ENCODE data around the gene BMPR1A. TPM values are rescaled to one million over a fixed set of nuclear protein-coding genes. Genes with fewer than 3 reads are reported as not detected.
"Not testable (repeated sequence)": the region's sequence is repeated elsewhere in the genome, so short reads cannot be mapped to it uniquely, and the experiment has no call there.

BMPR1A gene
- total and polyA plus RNA-seq, 9 of the 15 experiments (the other 6 are each of a cell fraction or from before 2014, with no cell fraction given), result 1.6 to 17.5 (median 9.1) TPM

DNA sequence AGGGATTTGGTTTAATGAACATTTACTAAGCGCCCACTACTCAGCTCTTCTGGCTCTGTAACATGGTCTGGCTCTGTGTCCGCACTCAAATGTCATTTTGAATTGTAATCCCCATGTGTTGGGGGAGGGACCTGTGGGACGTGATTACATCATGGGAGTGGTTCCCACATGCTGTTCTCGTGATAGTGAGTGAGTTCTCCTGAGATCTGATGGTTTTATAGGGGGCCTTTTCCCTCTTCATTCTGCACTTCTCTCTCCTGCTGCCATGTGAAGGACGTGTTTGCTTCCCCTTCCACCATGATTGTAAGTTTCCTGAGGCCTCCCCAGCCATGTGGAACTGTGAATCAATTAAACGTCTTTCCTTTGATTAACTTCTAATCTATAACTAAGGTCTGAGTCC is 224.6 kb downstream of the BMPR1A start (continued):
- TF ChIP-seq JUND (IDR thresholded peaks at IDR 0.05; ENCODE audit: borderline replicate concordance, low read depth, low read length) (peak; percentile 35; the same call in 1 of the 2 replicates), JUND (tag; IDR thresholded peaks at IDR 0.05; ENCODE audit: borderline replicate concordance, low read depth, low read length) (peak; percentile 47; the same call in 1 of the 3 replicates), L3MBTL2 (IDR thresholded peaks at IDR 0.05) (peak; percentile 55; the same call in 1 of the 2 replicates), FOXK2 (conservative IDR thresholded peaks at IDR 0.05 in 1 of 2, IDR thresholded peaks at IDR 0.05 in 1 of 2; ENCODE audit: low read depth in 2 of 2) (0 out of 4 replicates have a peak, but pooled peaks of 1 of the 2 experiments have one; percentile 17), ATF7 (IDR thresholded peaks at IDR 0.05) (peak; percentile 92), JUN (IDR thresholded peaks at IDR 0.05; ENCODE audit: borderline replicate concordance, low read depth, low read length) (peak; percentile 41; the same call in 1 of the 2 replicates)
- TF ChIP-seq JUN (CRISPR knock-in tag; IDR thresholded peaks at IDR 0.05; ENCODE audit: borderline replicate concordance), result not testable (repeated sequence)

- CTCF ChIA-PET (ENCODE audit: low intra/inter-chr PET ratio), result interaction anchor here (0.5 kb wide), 1 partner anchor 184 kb away, joined by 3 read pairs; no protein-coding TSS in a partner anchor
- ATAC-seq, result peak; percentile 47
- Histone ChIP-seq H3K4me3 (peak overlapping the region; percentile 11; the same call in 1 of the 2 replicates), H2AFZ (ENCODE audit: low read depth, low read length) (peak overlapping the region; percentile 85), H3K27ac (ENCODE audit: extremely low read depth, low read depth, low read length) (peak overlapping the region; percentile 41; the same call in 1 of the 3 replicates), H3K9me1 (ENCODE audit: control insufficient read depth, insufficient read depth, low read length) (no peaks in the 10 kb centered on the region), H3K36me3 (ENCODE audit: control insufficient read depth, insufficient read depth, low read length) (no peaks in the 10 kb centered on the region), H3K79me2 (ENCODE audit: control insufficient read depth, insufficient read depth, low read length) (no peaks in the 10 kb centered on the region), H3K27me3 (ENCODE audit: control insufficient read depth in 2 of 2, insufficient read depth in 2 of 2, low read length in 2 of 2) (no peaks in the 10 kb centered on the region), H4K20me1 (replicated peaks; ENCODE audit: control insufficient read depth, insufficient read depth, low read length) (no peaks in the 10 kb centered on the region), H3K9ac (ENCODE audit: insufficient read depth in 1 of 2, low read depth in 2 of 2, low read length in 2 of 2) (peak overlapping the region in 1 of 2 experiments; percentile 25; a peak in 1 of 4 replicates), H3K4me2 (ENCODE audit: insufficient read depth, low read length) (peak overlapping the region; percentile 58), H3K4me1 (replicated peaks in 1 of 2; ENCODE audit: control insufficient read depth in 2 of 2, insufficient read depth in 2 of 2, low read length in 2 of 2) (peaks cover 6 to 10% of the 10 kb centered on the region in 2 experiments; a peak in 2 of 5 replicates), H3K9me3 (replicated peaks; ENCODE audit: control insufficient read depth, insufficient read depth, low read depth, low read length) (no peaks in the 10 kb centered on the region)
- 21% methylated on average over 5 of the region's 5 CpGs for WGBS (ENCODE audit: insufficient coverage, low coverage, missing lambda C conversion rate)
- in situ Hi-C loops (cut with MboI) (no loop called here), intact Hi-C loops (cut with micrococcal nuclease) (no loop called here)
- BruUV-seq (replicated peaks), result no TSS peak
- peak; percentile 61 for FAIRE-seq
- POLR2A ChIA-PET, result interaction anchor here (0.8 kb wide), 1 partner anchor 12 kb away, joined by 4 read pairs; no protein-coding TSS in a partner anchor
- TF ChIP-seq RAD51 (IDR thresholded peaks at IDR 0.05; ENCODE audit: borderline replicate concordance, low read depth) (no peak), ZFP91 (CRISPR knock-in tag; IDR thresholded peaks at IDR 0.05) (no peak), TOE1 (IDR thresholded peaks at IDR 0.05; ENCODE audit: borderline replicate concordance) (no peak), TOE1 (CRISPR knock-in tag; IDR thresholded peaks at IDR 0.05; ENCODE audit: borderline replicate concordance, low read depth) (no peak), ZNF134 (CRISPR knock-in tag; conservative IDR thresholded peaks at IDR 0.05) (no peak), NFRKB (IDR thresholded peaks at IDR 0.05; ENCODE audit: low read depth) (no peak), NUFIP1 (IDR thresholded peaks at IDR 0.05; ENCODE audit: partially characterized antibody) (no peak), KLF1 (tag; IDR thresholded peaks at IDR 0.05) (no peak)
- TF ChIP-seq, protein P1, sequence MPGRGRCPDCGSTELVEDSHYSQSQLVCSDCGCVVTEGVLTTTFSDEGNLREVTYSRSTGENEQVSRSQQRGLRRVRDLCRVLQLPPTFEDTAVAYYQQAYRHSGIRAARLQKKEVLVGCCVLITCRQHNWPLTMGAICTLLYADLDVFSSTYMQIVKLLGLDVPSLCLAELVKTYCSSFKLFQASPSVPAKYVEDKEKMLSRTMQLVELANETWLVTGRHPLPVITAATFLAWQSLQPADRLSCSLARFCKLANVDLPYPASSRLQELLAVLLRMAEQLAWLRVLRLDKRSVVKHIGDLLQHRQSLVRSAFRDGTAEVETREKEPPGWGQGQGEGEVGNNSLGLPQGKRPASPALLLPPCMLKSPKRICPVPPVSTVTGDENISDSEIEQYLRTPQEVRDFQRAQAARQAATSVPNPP (IDR thresholded peaks at IDR 0.05; ENCODE audit: borderline replicate concordance, insufficient read depth, insufficient read length), result no peak
- TF ChIP-seq, protein P2, sequence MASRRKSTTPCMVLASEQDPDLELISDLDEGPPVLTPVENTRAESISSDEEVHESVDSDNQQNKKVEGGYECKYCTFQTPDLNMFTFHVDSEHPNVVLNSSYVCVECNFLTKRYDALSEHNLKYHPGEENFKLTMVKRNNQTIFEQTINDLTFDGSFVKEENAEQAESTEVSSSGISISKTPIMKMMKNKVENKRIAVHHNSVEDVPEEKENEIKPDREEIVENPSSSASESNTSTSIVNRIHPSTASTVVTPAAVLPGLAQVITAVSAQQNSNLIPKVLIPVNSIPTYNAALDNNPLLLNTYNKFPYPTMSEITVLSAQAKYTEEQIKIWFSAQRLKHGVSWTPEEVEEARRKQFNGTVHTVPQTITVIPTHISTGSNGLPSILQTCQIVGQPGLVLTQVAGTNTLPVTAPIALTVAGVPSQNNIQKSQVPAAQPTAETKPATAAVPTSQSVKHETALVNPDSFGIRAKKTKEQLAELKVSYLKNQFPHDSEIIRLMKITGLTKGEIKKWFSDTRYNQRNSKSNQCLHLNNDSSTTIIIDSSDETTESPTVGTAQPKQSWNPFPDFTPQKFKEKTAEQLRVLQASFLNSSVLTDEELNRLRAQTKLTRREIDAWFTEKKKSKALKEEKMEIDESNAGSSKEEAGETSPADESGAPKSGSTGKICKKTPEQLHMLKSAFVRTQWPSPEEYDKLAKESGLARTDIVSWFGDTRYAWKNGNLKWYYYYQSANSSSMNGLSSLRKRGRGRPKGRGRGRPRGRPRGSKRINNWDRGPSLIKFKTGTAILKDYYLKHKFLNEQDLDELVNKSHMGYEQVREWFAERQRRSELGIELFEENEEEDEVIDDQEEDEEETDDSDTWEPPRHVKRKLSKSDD (conservative IDR thresholded peaks at IDR 0.05; ENCODE audit: low read length), result no peak
- DNase-seq (ENCODE audit: extremely low read depth in 1 of 4, low spot score in 3 of 4), result no peak
Observed at GRCh38 chr10:86981716-86982115, 225.3 kb downstream of the BMPR1A start.

All from K562 (cell line).